ENCODE data around the gene MED17.

MED17 gene

DNA sequence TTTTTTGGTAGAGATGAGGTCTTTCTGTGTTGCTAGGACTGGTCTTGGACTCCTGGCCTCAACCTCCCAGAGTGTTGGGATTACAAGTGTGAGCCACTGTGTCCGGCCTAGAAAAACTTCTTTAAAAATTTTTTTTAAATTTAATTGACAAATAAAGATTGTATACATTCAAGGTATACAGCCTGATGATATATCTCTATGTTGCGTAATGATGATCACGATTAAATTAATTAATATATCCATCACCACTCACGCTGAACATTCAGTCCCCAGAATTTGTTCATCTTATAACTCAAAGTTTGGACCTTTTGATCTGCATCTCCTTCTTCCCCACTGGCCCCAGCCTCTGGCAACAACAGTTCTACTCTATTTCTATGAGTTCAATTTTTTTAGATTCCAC, 39.1 kb downstream of the MED17 start:
- no peak for TF ChIP-seq POLR2AphosphoS5 (IDR thresholded peaks at IDR 0.05; ENCODE audit: low read depth, low read length)
- TF ChIP-seq TAF1 (IDR thresholded peaks at IDR 0.05; ENCODE audit: borderline replicate concordance, low read depth, low read length), result no peak
- TF ChIP-seq POLR2A (IDR thresholded peaks at IDR 0.05; ENCODE audit: low read depth, low read length), result no peak
- FAIRE-seq (no peak), DNase-seq (ENCODE audit: insufficient read length) (no peak)

DNA sequence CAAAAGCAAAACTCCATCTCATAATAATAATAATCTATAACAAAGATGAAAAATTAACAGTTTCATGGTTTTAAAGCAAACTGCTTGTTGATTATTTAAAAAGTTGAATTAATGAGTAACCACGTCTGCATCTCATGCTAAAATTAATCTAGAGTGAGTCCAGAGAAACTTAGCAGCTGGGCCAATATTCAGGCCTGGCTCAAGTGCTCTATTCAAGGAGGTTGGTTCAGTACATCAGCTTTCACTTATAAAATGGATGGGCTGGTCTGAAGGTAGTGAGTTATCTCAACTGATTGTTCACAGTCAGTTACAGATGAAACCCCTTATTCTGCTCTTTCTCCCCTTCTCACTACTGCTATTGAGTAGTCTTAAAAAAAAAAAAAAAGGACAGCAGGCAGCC, 43.3 kb downstream of the MED17 start:
- no peak for FAIRE-seq
- DNase-seq (ENCODE audit: insufficient read length), result no peak
- no peak for TF ChIP-seq POLR2A (IDR thresholded peaks at IDR 0.05; ENCODE audit: low read depth, low read length)
- TF ChIP-seq TAF1 (IDR thresholded peaks at IDR 0.05; ENCODE audit: borderline replicate concordance, low read depth, low read length), result no peak
- no peak for TF ChIP-seq POLR2AphosphoS5 (IDR thresholded peaks at IDR 0.05; ENCODE audit: low read depth, low read length)

DNA sequence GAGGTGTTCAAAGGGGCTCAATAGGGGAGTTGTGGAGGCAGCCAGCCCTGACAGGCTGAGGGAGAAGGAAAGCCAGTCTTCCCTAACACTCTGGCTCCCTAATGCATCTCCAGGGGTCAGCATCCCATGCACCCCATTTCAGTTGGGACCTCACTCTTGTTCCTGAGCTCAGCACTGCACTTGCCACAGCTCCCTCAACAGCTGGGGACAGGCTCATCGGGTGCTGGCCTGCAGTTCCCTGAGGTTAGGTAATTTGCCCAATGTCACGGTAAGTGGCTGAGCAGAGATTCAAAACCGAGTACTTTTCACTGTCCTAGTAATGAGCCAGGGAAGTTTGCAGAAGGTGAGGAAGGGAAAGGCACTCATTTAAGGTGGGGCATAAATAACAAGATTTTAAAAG, 45.5 kb downstream of the MED17 start:
- DNase-seq (ENCODE audit: insufficient read length) (no peak), FAIRE-seq (no peak)
- TF ChIP-seq POLR2A (IDR thresholded peaks at IDR 0.05; ENCODE audit: low read depth, low read length) (no peak), POLR2AphosphoS5 (IDR thresholded peaks at IDR 0.05; ENCODE audit: low read depth, low read length) (no peak)

DNA sequence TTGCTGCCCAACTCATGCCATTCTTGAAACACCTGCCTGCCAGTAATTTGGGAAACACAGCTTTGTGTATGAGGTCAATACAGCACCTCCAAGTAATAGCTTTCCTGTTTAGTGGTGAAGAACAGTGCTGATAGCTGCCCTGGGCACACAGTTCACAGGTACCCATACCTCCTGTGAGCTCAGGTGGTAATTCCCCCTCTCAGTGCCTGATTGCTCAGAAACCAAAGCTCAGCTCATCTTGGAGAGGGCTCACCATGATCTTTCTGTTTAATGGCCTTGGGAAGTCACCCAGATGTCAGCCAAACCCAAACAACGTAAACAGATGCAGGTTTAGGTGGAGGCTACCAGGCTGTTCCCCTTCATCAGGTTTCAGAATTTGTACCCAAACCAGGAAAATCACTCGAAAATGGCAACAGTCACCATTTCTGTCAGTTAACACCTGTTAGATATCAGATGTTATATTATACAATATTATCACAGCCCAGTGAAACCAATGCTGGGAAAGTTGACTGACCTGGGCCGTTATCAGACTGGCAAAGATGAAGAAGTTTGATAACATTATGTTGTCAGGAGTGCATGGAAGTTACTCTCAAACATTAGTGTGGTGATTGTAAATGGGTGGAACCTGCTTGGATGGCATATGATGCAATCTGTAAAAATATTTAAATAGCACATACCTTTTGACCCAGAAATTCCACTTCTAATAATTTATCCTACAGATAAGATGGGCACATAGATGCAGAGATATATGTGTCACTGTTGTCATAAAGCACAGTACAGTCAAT, 47.5 kb downstream of the MED17 start:
- DNase-seq (ENCODE audit: insufficient read length) (no peak), FAIRE-seq (no peak)
- TF ChIP-seq POLR2A (IDR thresholded peaks at IDR 0.05; ENCODE audit: low read depth, low read length) (no peak), TAF1 (IDR thresholded peaks at IDR 0.05; ENCODE audit: borderline replicate concordance, low read depth, low read length) (no peak), POLR2AphosphoS5 (IDR thresholded peaks at IDR 0.05; ENCODE audit: low read depth, low read length) (no peak)

DNA sequence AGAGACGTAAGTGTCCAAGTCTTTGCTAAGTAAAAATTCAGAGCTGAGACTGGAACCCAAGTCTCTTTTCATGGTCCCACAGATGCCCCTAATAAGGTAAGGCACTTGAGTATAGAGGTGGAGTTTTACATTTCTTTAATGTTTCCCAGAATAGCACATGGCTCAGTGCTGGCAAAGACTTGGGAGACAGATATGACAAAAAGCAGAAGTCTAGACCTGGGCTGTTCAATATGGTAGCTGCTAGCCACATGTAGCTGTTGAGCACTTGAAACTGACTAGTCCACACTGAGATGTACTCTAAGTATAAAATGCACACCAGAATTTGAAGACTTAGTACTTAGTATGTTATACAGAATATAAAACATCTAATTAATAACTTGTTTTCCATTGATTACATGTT, 48.7 kb downstream of the MED17 start:
- FAIRE-seq, result no peak
- TF ChIP-seq TAF1 (IDR thresholded peaks at IDR 0.05; ENCODE audit: borderline replicate concordance, low read depth, low read length) (no peak), POLR2AphosphoS5 (IDR thresholded peaks at IDR 0.05; ENCODE audit: low read depth, low read length) (no peak), POLR2A (IDR thresholded peaks at IDR 0.05; ENCODE audit: low read depth, low read length) (no peak)

DNA sequence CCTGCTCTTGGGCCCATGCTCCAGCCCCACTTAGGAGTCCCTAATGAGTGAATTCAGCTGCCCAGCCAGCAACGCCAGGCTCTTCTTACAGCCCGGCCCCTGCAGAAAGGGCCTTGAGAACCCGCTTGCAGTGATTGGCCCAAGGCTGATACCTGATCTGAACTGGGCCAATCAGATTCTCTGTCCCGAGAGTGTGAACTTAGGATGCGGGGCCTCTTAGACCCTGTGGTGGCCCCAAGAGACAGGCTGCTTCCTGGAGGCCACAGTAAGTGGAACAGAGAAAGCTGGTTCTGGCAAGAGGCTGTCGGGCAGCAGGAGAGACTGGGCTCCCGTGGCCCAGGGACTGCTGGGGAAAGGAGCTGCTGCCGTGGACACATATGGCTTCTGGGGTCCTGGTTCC, 54.9 kb downstream of the MED17 start:
- DNase-seq (ENCODE audit: insufficient read length), result no peak
- TF ChIP-seq POLR2AphosphoS5 (IDR thresholded peaks at IDR 0.05; ENCODE audit: low read depth, low read length) (no peak), POLR2A (IDR thresholded peaks at IDR 0.05; ENCODE audit: low read depth, low read length) (no peak), TAF1 (IDR thresholded peaks at IDR 0.05; ENCODE audit: borderline replicate concordance, low read depth, low read length) (no peak)
- FAIRE-seq, result no peak

More for the DNA sequence above, 48.7 kb downstream of the MED17 start:
- DNase-seq (ENCODE audit: insufficient read length), result no peak

DNA sequence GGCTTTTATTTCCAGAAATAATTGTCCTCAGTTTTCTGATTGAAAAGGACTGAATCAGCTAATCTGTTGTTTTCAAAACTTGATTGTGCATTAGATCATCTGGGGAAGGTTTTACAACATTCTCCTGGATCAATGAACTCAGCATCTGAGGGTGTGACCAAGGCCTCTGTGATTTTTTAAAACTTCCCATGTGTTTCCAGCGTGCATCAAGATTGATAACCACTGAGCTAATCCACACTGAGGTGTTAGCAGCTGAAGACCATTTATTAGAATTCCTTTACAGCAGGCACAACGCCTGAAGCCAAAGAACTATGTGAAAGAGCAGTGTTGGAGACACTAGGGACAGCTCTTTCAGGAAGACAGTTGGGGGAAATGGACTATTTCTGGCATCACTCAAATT, 56.1 kb downstream of the MED17 start:
- no peak for DNase-seq (ENCODE audit: insufficient read length)
- TF ChIP-seq TAF1 (IDR thresholded peaks at IDR 0.05; ENCODE audit: borderline replicate concordance, low read depth, low read length), result no peak
- no peak for TF ChIP-seq POLR2AphosphoS5 (IDR thresholded peaks at IDR 0.05; ENCODE audit: low read depth, low read length)
- no peak for TF ChIP-seq POLR2A (IDR thresholded peaks at IDR 0.05; ENCODE audit: low read depth, low read length)
- FAIRE-seq, result no peak

DNA sequence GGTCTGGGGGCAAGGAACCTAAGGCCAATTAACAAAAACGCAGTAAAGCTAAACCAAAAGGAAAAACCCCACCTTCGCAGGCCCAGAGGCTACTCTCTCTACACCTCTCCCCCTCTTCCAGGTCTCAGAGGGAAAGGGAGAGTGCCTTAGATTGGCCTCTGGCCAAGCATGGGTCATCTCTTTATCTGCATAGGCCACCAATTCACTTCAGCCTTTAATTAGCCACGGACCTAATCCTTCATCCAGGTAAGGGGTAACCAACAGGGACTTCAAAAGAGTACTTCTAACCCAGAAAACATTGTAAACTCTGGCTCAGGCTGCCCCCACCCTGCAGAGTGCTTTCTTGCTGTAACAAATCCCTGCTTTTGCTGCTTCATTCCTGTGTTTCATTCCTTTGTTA, 56.9 kb downstream of the MED17 start:
- DNase-seq (ENCODE audit: insufficient read length), result no peak
- no peak for TF ChIP-seq TAF1 (IDR thresholded peaks at IDR 0.05; ENCODE audit: borderline replicate concordance, low read depth, low read length)
- TF ChIP-seq POLR2AphosphoS5 (IDR thresholded peaks at IDR 0.05; ENCODE audit: low read depth, low read length), result no peak
- no peak for TF ChIP-seq POLR2A (IDR thresholded peaks at IDR 0.05; ENCODE audit: low read depth, low read length)

DNA sequence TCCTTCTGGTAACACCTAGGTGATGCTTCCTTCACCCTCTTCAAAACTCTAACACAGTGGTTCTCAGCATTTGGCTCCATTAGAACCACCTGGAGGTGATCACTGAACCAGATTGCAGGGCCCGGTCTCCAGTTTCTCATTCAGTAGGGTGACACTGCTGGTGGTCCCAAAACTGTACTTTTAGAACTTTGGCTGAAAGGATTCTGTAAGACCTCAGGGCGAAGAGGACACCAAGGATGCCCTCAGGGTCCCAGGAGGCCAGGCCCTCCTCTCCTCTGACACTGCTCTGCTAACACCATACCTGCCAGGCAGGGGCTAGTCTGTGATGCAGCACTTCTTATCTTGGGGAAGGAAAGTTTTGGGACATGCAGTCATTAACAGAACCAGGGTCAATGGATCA, 57.4 kb downstream of the MED17 start:
- TF ChIP-seq POLR2A (IDR thresholded peaks at IDR 0.05; ENCODE audit: low read depth, low read length) (no peak), TAF1 (IDR thresholded peaks at IDR 0.05; ENCODE audit: borderline replicate concordance, low read depth, low read length) (no peak), POLR2AphosphoS5 (IDR thresholded peaks at IDR 0.05; ENCODE audit: low read depth, low read length) (no peak)
- no peak for FAIRE-seq
- no peak for DNase-seq (ENCODE audit: insufficient read length)

More for the DNA sequence above, 56.9 kb downstream of the MED17 start:
- FAIRE-seq, result no peak

DNA sequence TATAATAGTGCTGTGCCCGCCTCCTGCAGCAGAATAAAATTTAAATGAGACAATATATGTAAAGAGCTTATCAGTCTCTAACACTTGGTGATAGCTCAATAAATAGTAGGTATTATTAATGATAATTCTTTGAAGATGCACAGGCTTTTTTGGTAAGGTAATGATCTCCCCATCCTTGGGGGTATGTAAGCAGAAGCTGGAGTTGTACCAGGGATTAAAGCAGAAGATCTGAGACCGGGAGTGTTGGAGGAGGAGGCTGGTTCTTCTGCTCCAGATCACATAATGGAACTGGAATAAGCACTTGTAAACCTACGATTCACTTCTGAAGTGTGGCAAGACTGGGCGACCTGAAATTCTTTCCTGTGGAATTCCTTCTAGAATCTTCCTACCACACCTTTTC, 58.0 kb downstream of the MED17 start:
- FAIRE-seq, result no peak
- TF ChIP-seq POLR2A (IDR thresholded peaks at IDR 0.05; ENCODE audit: low read depth, low read length), result no peak
- no peak for TF ChIP-seq TAF1 (IDR thresholded peaks at IDR 0.05; ENCODE audit: borderline replicate concordance, low read depth, low read length)
- no peak for TF ChIP-seq POLR2AphosphoS5 (IDR thresholded peaks at IDR 0.05; ENCODE audit: low read depth, low read length)
- no peak for DNase-seq (ENCODE audit: insufficient read length)

DNA sequence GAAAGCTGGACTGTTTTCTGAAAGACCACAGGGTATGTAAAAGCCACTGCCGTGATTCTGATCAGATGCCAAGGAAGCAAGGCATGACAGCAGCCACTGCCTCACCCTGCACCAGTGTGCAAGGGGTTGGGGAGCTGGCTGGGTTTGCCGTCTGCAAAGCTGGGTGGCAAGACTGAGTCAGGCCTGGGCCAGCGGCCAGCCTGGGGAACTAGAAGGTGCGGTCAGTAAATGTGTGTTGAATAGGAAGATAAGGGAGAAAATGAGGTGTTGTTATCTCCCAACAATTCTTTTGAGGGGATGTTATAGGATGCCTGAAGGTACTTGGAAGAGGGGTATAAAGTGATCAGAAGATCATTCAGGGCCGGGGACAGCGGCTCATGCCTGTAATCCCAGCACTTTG, 58.4 kb downstream of the MED17 start:
- FAIRE-seq (no peak), DNase-seq (ENCODE audit: insufficient read length) (no peak)
- TF ChIP-seq POLR2A (IDR thresholded peaks at IDR 0.05; ENCODE audit: low read depth, low read length) (no peak), POLR2AphosphoS5 (IDR thresholded peaks at IDR 0.05; ENCODE audit: low read depth, low read length) (no peak), TAF1 (IDR thresholded peaks at IDR 0.05; ENCODE audit: borderline replicate concordance, low read depth, low read length) (no peak)

DNA sequence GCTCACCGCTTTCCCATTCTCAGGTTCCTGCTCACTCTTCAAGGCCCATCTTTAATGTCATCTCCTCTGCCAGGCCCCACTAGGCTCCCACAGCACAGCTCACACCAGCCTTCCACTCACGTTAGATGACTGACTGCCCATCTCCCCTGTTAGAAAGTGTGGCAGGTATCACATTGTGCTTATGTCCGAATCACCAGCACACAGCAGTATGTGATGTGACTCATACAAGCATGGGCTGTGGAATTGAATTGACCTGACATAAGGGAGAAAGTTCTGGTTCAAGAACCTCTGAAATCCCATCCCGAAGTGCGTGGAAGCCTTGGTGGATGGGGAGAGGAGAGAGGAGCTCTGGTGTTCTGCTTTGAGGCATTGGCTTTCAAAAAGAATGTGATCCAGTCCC, 59.8 kb downstream of the MED17 start:
- TF ChIP-seq POLR2AphosphoS5 (IDR thresholded peaks at IDR 0.05; ENCODE audit: low read depth, low read length) (no peak), POLR2A (IDR thresholded peaks at IDR 0.05; ENCODE audit: low read depth, low read length) (no peak), TAF1 (IDR thresholded peaks at IDR 0.05; ENCODE audit: borderline replicate concordance, low read depth, low read length) (no peak)
- FAIRE-seq (no peak), DNase-seq (ENCODE audit: insufficient read length) (no peak)
